DMS53 (cell line): ENCODE data around the gene DYRK1A.

Experiments used
- DNase-seq: peaks from one replicate; lab custom pipeline; 2025; lab: John Stamatoyannopoulos, UW

DYRK1A gene

DNA sequence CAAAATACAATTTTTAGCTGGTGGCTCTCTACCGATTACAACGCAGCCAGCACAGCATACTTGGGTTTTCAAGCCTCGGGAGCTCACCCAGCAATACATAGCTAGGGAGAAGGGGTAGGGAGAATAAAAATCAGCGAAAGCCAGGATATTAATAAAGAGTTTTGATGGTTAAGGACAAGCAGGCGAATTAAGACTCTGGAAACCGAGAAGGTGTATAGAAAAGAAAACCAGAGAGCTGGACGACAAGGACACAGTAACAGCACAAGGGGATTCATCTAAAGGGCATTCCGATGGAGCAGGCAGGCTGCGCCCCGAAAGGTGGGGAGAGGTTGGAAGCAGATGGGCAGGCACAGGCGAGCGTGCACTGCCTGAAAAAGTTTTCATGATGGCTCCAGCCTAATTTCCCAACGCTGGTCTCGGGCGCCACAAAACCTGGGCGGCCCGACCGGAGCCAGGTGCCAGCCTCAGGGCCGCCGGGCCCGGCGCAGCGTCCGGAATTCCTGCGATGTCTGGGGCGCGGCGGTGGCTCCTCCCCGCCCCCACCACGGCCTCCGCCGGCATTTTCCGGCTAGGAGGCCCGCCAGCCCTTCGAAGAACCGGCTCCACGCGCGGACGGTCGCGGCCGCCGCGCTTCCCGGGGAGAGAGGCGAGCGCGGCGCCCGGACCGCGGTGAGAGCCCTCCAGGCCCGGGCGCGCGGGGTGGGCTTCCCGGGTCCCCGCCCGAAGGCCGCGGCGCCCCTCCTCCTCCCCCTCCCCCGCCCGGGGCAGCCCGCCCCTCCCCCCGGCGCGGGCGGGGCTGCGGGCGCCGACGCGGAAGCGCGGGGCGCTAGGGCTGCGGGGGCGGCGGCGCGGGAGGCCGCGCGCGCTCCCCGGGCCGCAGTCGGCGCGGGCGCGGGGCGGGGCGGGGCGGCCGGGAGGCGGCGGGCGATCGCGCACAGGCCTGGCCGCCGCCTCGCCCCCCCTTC, 774 bp upstream of the DYRK1A start:
- DNase-seq: peak; percentile 84

DNA sequence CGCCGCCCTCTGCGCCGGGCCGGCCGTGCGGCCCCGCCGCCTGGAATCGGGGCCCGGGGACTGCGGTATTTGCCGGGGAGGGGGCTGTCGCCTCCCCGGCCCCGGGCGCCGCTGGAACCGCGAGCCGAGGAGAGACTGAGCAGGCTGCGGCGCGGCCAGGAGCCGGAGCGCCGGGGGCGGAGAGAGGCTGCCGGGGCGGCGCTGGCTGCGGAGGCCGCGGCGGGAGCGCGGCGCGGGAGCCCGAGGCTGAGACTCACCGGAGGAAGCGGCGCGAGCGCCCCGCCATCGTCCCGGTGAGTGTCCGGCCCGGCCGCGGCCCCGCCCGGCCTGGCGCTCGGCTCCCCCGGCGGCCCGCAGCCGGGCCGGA, 746 bp downstream of the DYRK1A start:
- DNase-seq: peak; percentile 58

DNA sequence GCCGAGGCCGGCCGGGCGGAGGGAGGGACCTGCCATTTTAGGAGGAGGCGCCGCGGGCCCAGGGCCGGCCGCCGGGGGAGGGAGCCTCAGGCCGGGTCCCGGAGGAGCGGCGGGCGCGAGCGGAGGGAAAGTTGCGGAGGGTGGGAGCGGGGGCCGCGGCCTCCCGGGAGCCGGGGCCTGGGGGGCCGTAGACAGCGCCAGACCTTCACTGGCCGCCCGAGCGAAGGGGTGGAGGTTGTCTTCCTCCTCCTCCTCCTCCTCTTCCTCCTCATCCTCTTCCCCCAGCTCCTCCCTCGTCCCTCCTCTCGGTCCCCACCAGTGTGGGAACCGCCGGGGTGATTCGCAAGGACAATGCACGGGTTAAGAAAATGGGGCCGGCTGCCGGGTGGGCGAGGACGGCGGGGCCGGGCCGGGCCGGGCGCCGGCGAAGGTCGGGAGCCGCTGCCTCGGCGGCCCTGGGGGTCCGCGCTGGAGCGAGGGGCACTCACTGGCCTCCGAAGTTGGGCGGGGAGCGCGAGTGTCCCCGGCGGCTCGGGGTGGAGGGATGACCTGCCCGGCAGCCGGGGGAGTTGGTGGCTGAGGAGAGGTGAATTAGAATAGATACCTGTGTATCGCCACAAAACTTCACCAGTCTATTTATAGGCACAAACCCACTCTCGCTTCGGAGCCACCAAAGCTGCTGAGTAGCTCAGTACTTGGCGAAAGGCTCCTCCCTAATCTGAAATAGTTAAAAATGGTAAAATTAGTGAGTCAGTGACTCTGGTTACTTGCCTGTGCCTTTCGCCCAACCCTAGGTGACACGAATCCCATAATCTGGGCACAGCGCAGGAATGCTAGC, 1.3 kb downstream of the DYRK1A start:
- peak; percentile 58 for DNase-seq

DNA sequence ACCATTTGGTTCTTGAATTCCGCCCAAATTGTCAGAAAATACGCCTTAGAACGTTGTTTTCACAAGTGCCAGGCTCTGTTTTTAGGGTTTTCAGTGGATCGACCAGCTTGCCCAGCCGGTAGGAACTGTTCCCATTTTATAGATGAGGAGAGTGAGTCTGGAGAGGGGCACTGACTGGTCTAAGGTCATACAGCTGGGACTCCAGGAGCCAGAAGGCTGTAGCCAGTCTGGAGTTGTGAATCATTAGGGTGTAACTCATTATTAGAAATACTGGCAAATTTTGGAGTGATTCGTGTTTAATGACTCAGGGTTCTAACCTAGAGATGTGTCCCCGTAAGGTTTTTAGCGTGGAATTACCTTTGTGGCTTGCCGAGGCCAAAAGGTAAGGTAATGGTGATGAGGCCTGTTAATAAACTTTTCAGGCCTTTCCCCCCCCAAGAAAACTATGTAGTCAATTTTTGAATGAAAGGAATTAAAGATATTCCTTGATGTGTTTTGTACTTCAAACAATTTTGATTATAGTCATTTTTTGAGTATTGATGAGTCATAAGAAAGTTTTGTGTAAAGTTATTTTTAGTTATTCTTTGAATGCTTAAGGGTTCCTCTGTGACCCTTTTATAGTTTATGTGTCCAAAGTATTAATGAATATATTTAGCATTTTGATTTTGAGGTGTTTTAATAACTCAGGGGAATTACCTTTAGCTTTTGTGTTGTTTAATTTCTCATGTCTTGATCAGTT, 2.1 kb downstream of the DYRK1A start:
- peak; percentile 28 for DNase-seq

DNA sequence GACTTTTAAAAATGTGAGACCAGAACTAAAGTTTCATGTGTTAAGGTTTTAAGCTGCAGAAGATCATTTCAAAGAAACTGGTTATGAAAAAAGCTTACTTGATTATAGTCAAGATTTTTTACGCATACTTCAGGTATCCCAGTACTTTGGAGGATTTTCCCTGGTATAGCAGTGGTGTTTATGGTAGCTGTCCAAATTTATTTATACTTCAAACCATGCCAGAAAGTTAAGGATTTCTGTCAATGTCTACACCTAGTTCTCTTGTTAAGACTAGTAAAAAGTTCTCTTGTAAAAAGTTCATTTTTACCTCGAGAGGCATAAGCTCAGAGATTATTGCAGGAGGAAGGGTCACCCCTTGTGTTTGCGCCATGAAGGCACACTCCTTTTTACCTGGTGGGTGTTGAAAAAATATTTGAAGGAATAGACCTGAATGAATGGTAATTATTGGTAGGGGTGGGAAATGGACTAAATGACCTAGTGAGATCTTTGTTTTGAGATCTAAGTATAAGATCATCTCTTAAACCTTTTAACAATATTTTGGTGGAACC, 2.8 kb downstream of the DYRK1A start:
- DNase-seq: no peak

DNA sequence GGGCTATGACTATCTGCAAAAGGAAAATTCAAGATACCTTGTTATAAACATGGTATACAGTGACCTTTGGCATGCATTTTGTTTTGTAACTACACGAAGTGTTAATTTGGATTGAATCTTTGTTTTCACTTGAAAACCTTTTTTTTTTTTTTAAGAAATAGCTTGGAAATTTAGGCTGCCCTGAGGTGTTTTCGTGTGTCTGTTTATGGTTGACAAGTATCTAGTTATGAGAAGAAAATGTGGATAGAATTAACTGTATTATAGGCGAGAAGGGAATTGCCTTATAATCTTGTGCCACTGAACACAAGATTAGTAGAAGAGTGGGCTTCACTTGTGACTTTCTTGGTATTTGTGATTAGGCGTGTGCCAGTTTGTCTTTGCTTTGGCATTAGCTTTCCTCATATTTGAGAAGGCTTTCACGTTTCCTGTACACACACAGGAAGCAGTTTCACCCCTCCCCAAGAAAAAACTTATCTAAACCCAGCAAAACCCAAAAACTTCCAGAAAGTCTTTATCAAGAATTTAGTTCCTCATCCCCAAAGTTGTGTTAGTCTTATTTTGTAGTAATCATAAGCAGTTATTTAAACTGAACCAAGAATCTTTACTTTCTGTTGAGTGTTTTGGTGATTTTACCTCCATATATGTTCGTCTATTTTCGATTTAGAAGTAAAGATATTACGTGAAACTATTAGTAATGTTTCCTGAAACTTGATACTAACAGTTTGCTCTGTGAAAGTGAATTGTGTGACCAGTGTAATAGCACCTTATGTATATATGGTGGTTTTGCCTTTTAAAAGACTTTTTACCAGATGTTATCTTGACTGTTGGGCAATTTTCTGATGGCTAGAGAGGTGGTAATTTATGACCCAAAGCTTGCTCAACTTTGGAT, 3.8 kb downstream of the DYRK1A start:
- DNase-seq: no peak

DNA sequence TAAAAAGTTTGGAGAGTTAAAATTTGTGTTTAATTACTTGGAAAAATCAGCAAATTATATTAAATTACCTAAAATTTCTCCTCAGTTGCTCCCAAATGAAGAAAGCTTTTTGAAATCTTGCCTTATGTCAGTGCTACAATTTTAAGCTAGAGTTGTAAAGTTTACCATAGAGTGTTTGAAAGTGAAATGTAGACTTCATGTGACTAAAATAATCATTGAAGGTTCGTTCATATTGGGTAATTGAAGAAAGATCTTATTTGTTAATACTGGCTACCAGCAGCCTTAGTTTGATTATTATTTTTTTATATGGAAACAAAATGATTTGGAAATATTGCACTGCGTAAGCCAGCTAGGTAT, 4.4 kb downstream of the DYRK1A start:
- no peak for DNase-seq

DNA sequence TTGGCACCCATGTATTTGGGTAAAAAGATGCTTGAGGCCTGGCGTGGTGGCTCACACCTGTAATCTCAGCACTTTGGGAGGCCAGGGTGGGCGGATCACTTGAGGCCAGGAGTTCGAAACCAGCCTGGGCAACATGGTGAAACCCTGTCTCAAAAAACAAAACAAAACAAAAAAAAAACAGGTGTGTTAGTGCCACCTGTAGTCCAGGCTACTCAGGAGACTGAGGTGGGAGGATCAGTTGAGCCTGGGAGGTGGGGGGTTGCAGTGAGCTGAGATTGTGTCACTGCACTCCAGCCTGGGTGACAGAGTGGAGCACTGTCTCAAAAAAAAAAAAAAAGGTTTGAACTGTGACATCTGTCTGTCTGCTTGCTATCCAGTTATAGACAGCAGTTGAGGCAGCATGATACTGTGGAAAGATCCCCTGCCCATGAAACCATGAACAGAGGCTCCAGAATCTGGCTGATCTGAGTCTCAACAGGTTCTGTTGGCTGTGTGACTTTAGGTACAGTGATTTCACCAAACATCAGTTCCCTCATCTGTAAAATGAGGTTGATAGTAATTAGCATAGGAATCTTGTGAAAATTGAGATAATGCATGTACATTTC, 5.7 kb downstream of the DYRK1A start:
- DNase-seq: peak; percentile 7

DNA sequence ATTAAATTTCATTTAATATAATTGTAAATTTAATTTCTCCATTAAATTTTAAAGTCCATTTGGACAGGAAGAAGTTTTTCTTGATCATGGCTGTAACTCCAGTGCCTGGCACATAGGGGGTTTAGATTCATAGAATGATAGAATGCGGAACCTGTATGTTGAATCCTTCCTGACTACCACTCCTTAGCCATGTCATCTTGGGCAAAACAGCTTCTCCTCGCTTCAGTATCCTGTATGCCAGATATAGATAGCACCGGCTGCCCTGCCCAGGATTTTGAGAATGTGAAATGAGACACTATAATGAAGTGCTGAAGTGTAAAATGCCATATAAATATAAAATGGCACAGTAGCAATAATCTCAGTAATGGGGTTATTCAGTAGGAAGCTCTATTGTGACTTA, 6.4 kb downstream of the DYRK1A start:
- DNase-seq: no peak

DNA sequence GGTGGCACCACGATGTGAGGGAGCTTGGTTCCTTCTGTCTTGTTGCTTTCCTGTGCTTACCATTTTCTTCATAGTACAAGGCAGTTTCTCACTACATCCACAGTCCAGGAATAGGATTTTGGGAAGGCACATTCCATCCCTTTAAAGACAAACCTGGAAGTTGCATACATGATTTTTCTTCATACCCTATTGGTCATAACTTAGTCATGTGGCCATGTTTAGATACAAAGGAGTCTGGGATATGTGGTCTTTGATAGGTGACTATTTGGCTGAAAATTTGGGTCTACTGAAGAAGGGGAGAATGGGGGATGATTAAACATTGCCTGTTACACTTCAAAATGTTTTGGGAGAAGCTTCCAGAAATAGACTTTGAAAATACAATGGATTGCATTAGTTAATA, 7.0 kb downstream of the DYRK1A start:
- DNase-seq: no peak

DNA sequence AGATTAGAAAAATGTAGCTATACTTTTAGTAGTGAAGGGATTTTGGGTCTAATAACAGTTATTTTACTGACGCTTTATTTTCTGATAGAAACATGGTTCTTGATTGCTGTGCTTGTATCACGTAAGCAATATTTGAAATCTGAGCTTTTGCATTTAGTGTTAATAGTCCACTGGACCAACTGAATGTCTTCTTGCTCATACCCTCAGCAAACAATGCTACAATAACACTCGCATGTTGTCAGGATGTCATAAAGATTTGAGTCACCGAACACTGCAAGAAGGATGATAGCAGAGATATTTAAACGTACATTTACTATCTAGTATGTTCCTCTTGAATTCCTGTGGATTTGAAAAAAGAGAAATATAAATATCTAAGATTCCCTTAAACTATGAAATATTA, 7.5 kb downstream of the DYRK1A start:
- no peak for DNase-seq

DNA sequence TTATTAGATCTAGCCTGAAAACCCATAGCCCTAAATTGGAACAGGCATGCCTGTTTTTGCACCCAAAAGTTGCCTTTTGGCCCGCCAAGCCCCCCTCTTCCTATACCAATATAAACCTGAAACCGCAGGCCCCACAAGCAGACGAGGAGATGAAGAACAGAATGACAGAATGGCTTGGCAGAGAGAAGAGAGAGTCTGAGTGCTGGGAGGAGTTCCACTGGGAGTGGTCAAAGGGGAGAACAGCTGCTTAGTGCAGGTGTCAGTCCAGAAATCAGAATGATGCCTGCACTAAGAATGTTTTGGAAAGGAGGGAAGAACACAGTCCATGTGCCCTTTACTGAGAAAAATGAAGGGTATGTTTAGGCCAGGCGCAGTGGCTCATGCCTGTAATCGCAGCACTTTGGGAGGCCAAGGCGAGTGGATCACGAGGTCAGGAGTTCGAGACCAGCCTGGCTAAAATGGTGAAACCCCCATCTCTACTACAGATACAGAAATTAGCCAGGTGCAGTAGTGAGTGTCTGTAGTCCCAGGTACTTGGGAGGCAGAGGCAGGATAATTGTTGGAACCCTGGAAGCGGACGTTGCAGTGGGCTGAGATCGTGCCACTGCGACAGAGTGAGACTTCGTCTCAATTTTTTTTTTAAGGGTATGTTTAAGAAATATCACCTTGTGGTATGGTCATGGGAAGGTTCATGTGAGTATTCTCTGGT, 9.4 kb downstream of the DYRK1A start:
- no peak for DNase-seq

DNA sequence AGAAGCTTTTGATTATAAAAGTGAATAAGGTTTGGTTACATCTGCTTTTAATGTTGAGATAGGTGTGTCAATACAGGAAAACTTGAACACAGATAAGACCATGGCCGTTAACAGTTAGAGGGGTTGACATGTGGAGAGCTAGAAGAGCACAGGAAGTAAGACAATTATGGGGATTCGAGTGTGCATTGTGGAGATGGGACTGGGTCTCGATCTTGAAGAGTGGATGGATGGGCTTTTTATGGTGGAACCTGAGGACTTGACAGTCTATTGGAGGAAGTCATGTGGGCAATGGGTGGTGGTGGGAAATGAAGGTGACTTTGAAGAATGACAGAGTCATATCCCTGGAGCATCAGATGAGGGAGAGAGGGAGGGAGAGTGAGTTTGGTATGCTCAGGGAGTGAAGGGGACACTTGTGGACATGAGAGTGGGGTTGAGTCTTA, 12.1 kb downstream of the DYRK1A start:
- no peak for DNase-seq

DNA sequence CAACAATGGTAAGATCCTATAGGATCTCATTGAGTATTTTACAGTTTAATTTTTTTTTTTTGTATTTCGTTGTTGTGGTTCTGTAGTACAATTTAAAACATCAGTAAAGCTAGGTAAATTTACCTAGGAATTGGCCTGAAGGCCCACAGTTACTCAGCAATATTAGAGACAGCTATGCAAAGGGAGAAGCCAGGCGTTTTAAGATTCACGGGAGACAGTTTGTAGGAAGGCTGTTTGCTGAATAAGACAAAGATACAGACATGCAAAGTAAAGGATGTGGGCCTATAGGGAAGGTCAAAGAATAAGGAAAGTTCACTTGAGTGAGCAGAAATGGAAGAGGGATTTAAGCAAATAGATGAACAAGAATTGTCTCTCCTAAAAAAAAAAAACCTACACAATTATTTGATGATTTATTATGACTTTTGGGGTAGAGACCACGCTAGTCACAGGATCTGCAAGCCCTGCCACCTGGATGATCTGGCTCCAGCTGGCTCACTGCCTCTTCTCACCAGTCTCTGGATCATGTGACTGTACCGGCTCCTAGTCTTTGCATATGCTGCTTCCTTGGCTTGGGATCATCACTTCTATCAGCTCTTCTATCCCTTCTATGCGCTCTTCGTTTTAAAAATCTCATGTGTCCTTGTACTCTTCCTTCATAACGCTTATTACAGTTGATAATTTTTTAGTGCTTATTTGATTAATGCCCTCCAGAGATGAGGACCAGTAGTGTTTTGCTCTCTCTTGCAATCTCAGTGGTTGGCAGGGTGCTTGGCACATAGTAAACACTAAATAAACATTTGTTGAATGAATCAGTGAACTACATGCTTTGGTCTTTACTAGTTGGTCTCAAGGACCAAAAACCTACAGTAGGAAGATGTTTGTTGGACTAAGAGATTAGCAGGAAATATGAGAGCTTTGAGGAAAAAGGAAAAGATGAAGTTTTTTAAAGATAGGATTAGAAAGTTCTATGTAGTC, 14.1 kb downstream of the DYRK1A start:
- DNase-seq: peak; percentile 28

DNA sequence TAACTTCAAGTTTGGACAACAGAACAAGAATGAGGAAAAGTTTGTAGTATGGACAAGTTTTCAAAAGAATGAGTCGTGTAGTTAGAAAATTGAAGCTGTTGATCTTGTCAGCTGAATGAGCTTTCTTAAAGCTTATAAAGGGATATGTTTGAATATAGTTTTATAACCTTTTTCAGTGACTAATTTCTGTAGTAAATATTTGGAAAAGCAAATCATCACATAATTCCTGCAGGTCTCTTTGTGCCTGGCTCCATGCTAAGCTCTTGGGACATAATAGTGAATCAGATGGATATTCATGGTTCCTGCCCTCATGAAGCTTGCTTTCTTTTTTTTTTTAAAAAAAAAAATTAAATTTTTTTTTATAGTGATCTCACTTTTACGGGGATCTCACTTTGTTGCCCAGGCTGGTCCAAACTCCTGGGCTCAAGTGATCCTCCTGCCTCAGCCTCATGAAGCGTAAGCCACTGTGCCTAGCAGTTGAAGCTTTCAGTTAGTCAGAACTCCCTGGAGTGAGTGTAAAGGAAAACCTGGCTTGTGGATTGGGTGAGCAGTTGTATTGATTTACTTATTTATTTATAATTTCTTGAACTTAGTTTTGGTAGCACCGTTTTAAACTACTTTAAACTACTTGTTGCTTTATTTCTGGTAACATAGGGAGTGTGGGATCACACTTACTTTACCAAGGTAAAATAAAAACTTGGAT, 15.5 kb downstream of the DYRK1A start:
- DNase-seq: no peak

DNA sequence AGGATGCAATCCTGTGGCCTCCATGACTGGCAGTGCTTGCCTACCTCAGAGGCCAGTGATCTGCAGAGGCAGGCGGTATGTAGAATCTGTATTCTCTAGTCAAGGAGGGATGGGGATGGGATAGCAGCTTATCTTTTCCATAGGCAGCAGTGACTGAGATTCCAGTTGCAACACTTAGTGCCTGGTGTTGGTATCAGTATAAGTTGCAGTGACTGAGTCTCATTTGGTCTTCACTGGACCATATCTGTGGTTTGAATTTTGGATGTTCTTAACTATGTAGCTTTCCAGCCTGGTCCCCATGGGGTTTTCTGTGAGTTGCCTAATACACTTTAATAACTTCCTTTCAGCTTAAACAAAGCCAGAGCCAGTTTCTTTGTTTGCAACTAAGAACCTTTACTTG, 16.5 kb downstream of the DYRK1A start:
- DNase-seq: no peak

DNA sequence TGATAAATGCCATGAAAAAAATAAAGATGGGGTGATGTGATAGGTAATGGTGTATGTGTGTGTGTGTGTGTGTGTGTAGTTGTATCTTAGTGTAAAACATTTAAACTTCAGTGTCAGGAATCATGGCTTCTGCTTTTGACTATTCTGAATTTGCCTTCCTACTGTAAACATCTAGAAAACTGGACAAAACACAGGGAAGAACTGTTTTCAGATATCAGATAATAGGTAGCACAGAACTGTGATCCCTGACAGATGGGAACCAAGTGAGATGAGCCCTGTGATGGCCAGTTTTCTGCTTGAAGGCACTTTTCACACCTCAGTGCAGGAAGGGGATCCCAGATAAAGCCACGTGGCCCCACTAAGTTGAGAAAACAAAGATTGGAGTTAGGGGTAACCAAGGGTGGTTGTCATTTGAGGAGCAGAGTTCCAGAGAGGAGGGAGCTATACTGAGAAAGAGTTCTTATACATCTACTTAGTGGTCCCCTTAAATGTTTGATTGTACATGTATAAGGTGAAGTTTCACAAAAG, 17.3 kb downstream of the DYRK1A start:
- no peak for DNase-seq

DNA sequence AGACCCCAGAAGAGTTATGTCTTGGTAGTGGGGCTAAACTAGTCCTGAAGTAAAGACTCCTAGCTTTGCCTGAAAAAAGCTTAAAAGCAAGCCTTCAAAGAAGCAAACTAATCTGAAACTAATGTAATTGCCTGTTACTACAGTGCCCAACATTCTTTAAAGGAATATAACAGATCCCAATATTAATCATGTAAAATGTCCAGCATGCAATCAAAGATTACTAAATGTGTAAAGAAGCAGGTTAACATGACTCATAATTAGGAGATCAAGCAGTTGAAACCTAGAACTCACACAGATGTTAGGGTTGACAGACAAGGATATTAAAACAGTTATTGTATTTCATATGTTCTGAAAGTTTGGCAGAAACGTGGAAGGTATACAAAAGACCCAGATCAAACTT, 17.8 kb downstream of the DYRK1A start:
- no peak for DNase-seq
